ENCODE data around the gene LRRC3. TPM values are rescaled to one million over a fixed set of nuclear protein-coding genes. Genes with fewer than 3 reads are reported as not detected.

Gene LRRC3
- total RNA-seq, 2 experiments from 2014 or later = 2.5 to 2.8 TPM

DNA sequence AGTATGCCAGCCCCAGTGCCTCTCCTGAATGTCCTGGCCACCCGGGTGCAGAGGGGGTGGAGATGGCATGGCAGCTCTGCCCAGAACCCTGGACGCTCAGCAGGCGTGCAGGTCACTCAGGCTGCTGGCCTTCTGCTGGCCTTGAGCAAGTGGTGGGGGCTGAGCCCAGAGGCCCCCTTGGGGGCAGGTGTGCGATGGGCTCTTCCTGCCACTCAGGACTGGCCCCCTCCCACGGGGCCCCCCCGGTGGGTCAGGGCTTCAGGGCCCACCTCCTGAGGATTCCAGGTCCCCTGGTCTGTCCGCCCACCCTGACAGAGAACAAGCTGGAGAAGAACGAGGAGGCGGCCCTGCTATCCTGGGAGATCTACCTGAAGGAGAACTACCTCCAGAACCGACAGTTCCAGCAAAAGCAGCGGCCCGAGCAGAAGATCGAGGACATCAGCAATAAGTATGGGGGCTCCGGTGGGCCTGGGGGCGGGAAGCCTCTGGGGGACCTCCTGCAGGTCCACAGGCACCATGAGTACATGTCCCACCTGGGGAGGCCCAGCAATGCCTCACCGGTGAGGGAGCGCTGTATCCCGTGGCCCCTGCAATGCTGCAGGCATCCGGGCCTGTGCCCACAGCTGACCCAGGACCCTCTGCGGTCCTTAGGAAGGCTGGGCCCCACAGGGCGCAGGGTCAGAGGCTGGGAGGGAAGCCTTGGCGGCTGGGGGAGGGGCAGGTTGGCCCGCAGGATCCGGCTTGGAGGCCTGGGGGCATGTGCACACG lies 37.0 kb upstream of the LRRC3 start:
- H3K9me3 Mint-ChIP-seq = no peaks in the 10 kb centered on the region
- H3K27me3 Mint-ChIP-seq (ENCODE audit: low read depth) = no peaks in the 10 kb centered on the region
- DNase-seq = no peak
- no peaks in the 10 kb centered on the region for H3K36me3 Mint-ChIP-seq (ENCODE audit: low read depth)
- no peak overlapping the region for H3K4me3 Mint-ChIP-seq
- no peak overlapping the region for H3K27ac Mint-ChIP-seq
- CTCF ChIA-PET = interaction anchor here (0.7 kb wide), 1 partner anchor 48 kb away, joined by 3 read pairs; no protein-coding TSS in a partner anchor
- intact Hi-C loops (cut with micrococcal nuclease) = no loop called here
- H3K4me1 Mint-ChIP-seq (ENCODE audit: low read depth) = no peaks in the 10 kb centered on the region

DNA sequence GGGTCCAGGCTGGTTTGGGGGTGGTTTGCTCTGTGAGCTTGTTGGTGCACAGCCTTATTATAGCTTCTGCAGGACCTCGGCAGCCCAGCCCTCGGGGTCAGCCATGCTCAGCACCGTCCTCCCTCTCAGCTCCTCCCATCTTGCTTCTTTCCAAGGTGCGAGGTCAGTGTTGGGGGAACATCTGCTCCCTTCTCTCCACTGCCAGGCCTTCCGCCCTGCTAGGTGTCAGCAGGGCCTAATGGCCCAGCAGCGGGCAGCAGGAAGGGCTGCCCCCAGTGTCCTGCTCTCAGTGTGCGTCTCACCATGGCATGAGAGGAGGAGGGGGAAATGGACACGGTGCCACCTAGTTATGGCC lies 36.5 kb upstream of the LRRC3 start:
- Mint-ChIP-seq H3K27me3 (ENCODE audit: low read depth) (no peaks in the 10 kb centered on the region), H3K4me1 (ENCODE audit: low read depth) (no peaks in the 10 kb centered on the region), H3K4me3 (no peak overlapping the region), H3K9me3 (no peaks in the 10 kb centered on the region), H3K27ac (no peak overlapping the region), H3K36me3 (ENCODE audit: low read depth) (no peaks in the 10 kb centered on the region)
- DNase-seq = no peak
- CTCF ChIA-PET = interaction anchor here (0.7 kb wide), 1 partner anchor 47 kb away, joined by 3 read pairs; no protein-coding TSS in a partner anchor
- intact Hi-C loops (cut with micrococcal nuclease) = no loop called here

GRCh38 chr21:44419679-44420078 lies 35.6 kb upstream of the LRRC3 start:
- H3K9me3 Mint-ChIP-seq = no peaks in the 10 kb centered on the region
- H3K27ac Mint-ChIP-seq = no peak overlapping the region
- intact Hi-C loops (cut with micrococcal nuclease) = no loop called here
- CTCF ChIA-PET = no interaction called here
- no peaks in the 10 kb centered on the region for H3K4me1 Mint-ChIP-seq (ENCODE audit: low read depth)
- no peak overlapping the region for H3K4me3 Mint-ChIP-seq
- no peaks in the 10 kb centered on the region for H3K36me3 Mint-ChIP-seq (ENCODE audit: low read depth)
- no peak for DNase-seq
- no peaks in the 10 kb centered on the region for H3K27me3 Mint-ChIP-seq (ENCODE audit: low read depth)

GRCh38 chr21:44420416-44421205 lies 34.7 kb upstream of the LRRC3 start:
- H3K27ac Mint-ChIP-seq = no peak overlapping the region
- H3K36me3 Mint-ChIP-seq (ENCODE audit: low read depth) = no peaks in the 10 kb centered on the region
- CTCF ChIA-PET = interaction anchor here (0.7 to 0.9 kb wide), 2 partner anchors 23 to 139 kb away, joined by 3 read pairs; no protein-coding TSS in a partner anchor
- H3K9me3 Mint-ChIP-seq = no peaks in the 10 kb centered on the region
- intact Hi-C loops (cut with micrococcal nuclease) = no loop called here
- no peak overlapping the region for H3K4me3 Mint-ChIP-seq
- no peaks in the 10 kb centered on the region for H3K4me1 Mint-ChIP-seq (ENCODE audit: low read depth)
- H3K27me3 Mint-ChIP-seq (ENCODE audit: low read depth) = no peaks in the 10 kb centered on the region
- no peak for DNase-seq

- CTCF ChIA-PET = interaction anchor here (0.9 kb wide), 1 partner anchor 22 kb away, joined by 3 read pairs; no protein-coding TSS in a partner anchor
- no peaks in the 10 kb centered on the region for H3K4me1 Mint-ChIP-seq (ENCODE audit: low read depth)
- no peak for DNase-seq
- intact Hi-C loops (cut with micrococcal nuclease) = no loop called here
- no peaks in the 10 kb centered on the region for H3K9me3 Mint-ChIP-seq
- no peaks in the 10 kb centered on the region for H3K36me3 Mint-ChIP-seq (ENCODE audit: low read depth)
- H3K27ac Mint-ChIP-seq = no peak overlapping the region
- H3K4me3 Mint-ChIP-seq = no peak overlapping the region
- H3K27me3 Mint-ChIP-seq (ENCODE audit: low read depth) = no peaks in the 10 kb centered on the region
These were observed 33.1 kb upstream of the LRRC3 start for GRCh38 chr21:44421901-44422840.

GRCh38 chr21:44423312-44423821 lies 31.9 kb upstream of the LRRC3 start:
- CTCF ChIA-PET = no interaction called here
- intact Hi-C loops (cut with micrococcal nuclease) = no loop called here
- DNase-seq = no peak
- H3K27me3 Mint-ChIP-seq (ENCODE audit: low read depth) = no peaks in the 10 kb centered on the region
- H3K4me1 Mint-ChIP-seq (ENCODE audit: low read depth) = no peaks in the 10 kb centered on the region
- no peak overlapping the region for H3K27ac Mint-ChIP-seq
- no peaks in the 10 kb centered on the region for H3K36me3 Mint-ChIP-seq (ENCODE audit: low read depth)
- no peak overlapping the region for H3K4me3 Mint-ChIP-seq
- H3K9me3 Mint-ChIP-seq = no peaks in the 10 kb centered on the region

DNA sequence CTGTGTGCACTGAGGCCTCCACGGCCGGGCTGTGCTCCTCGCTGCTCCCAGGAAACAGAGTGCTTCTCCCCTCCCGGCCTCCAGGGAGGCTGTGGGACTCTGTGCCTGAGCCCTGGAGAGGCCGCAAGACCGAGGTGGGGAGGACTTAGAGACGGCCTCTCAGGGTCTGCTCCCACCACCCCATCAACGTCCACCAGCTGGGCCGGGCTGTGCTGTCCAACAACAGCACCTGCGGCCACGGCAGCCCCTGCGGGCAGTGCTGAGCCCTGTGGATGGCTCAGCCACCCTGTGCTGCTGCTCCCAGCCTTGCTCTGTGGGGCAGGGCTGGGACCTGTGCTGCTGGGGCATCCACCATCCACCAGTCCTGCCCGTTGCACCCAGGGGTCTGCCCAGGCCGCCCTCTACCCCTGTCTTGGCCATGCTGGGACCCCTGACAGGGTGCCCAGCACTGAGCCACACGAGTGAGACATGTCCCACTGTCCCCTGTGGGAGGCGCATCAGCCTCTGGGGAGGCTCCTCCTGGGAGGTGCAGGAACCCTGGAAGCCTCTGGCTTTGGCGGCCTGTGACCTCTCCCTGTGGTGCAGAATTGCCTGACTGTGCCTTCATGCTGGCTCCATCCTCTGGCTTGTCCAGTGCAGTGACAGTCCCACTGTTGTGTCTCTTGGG lies 31.2 kb upstream of the LRRC3 start:
- Mint-ChIP-seq H3K4me1 (ENCODE audit: low read depth) (no peaks in the 10 kb centered on the region), H3K36me3 (ENCODE audit: low read depth) (no peaks in the 10 kb centered on the region), H3K27me3 (ENCODE audit: low read depth) (no peaks in the 10 kb centered on the region), H3K4me3 (no peak overlapping the region), H3K9me3 (peaks cover 2% of the 10 kb centered on the region), H3K27ac (no peak overlapping the region)
- DNase-seq = no peak
- intact Hi-C loops (cut with micrococcal nuclease) = no loop called here
- CTCF ChIA-PET = no interaction called here

DNA sequence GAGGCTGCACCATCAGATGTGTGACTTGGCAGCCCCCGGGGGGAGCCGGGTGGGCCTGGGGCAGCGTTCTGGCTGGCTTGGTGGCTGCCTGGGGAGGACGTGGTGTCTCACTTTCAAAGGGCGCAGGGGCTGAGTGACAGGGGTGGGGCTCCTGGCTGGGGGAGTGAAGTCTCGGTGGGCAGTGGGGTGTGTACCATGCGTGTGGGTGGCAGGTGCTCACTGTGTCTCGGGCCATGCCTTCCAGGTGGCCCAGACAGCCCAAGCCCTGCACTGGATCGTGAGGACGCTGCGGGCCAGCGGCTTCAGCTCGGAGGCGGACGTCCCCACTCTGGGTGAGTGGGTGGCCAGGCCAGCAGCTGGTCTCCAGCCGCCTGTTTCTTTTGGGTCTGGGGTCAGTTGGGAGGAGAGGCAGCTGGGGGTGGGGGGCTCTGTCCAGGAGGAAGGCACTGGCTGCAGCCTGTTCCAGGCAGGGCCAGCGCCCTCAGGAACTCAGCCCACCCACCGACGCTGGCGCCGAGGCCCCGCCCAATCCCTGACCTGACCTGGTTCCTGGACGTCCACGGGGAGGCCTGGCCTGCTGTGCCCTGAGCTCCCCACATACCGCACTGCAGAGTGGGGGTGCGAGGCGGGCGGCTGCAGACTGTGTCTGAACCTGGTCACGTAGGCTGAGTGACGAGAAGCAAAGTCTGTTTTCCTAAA lies 30.6 kb upstream of the LRRC3 start:
- Mint-ChIP-seq H3K27me3 (ENCODE audit: low read depth) (no peaks in the 10 kb centered on the region), H3K4me3 (no peak overlapping the region), H3K9me3 (peaks cover 4% of the 10 kb centered on the region), H3K27ac (no peak overlapping the region), H3K4me1 (ENCODE audit: low read depth) (no peaks in the 10 kb centered on the region), H3K36me3 (ENCODE audit: low read depth) (no peaks in the 10 kb centered on the region)
- CTCF ChIA-PET = interaction anchor here (0.7 kb wide), 1 partner anchor 12 kb away, joined by 3 read pairs; no protein-coding TSS in a partner anchor
- intact Hi-C loops (cut with micrococcal nuclease) = no loop called here
- DNase-seq = no peak

GRCh38 chr21:44425307-44425894 lies 29.9 kb upstream of the LRRC3 start:
- H3K4me1 Mint-ChIP-seq (ENCODE audit: low read depth) = no peaks in the 10 kb centered on the region
- peaks cover 7% of the 10 kb centered on the region for H3K9me3 Mint-ChIP-seq
- H3K27me3 Mint-ChIP-seq (ENCODE audit: low read depth) = no peaks in the 10 kb centered on the region
- intact Hi-C loops (cut with micrococcal nuclease) = no loop called here
- DNase-seq = no peak
- no peak overlapping the region for H3K27ac Mint-ChIP-seq
- H3K36me3 Mint-ChIP-seq (ENCODE audit: low read depth) = no peaks in the 10 kb centered on the region
- no peak overlapping the region for H3K4me3 Mint-ChIP-seq
- CTCF ChIA-PET = interaction anchor here (0.7 kb wide), 1 partner anchor 11 kb away, joined by 3 read pairs; no protein-coding TSS in a partner anchor

- intact Hi-C loops (cut with micrococcal nuclease) = no loop called here
- peaks cover 10% of the 10 kb centered on the region for H3K9me3 Mint-ChIP-seq
- CTCF ChIA-PET = interaction anchor here (0.7 kb wide), 1 partner anchor 711 kb away, joined by 3 read pairs; no protein-coding TSS in a partner anchor
- H3K27ac Mint-ChIP-seq = no peak overlapping the region
- no peaks in the 10 kb centered on the region for H3K27me3 Mint-ChIP-seq (ENCODE audit: low read depth)
- H3K36me3 Mint-ChIP-seq (ENCODE audit: low read depth) = peaks cover 2% of the 10 kb centered on the region
- H3K4me3 Mint-ChIP-seq = no peak overlapping the region
- no peaks in the 10 kb centered on the region for H3K4me1 Mint-ChIP-seq (ENCODE audit: low read depth)
- no peak for DNase-seq
These were observed 29.2 kb upstream of the LRRC3 start for GRCh38 chr21:44425895-44426662.
